Measurements from ENCODE around the gene CIRBP. TPM values are rescaled to one million over a fixed set of nuclear protein-coding genes. Genes with fewer than 3 reads are reported as not detected.

Gene CIRBP
- total and polyA plus RNA-seq, 2 of the 13 experiments (the other 11 are each of a cell fraction or from before 2014, with no cell fraction given), result 133 to 140 TPM

DNA sequence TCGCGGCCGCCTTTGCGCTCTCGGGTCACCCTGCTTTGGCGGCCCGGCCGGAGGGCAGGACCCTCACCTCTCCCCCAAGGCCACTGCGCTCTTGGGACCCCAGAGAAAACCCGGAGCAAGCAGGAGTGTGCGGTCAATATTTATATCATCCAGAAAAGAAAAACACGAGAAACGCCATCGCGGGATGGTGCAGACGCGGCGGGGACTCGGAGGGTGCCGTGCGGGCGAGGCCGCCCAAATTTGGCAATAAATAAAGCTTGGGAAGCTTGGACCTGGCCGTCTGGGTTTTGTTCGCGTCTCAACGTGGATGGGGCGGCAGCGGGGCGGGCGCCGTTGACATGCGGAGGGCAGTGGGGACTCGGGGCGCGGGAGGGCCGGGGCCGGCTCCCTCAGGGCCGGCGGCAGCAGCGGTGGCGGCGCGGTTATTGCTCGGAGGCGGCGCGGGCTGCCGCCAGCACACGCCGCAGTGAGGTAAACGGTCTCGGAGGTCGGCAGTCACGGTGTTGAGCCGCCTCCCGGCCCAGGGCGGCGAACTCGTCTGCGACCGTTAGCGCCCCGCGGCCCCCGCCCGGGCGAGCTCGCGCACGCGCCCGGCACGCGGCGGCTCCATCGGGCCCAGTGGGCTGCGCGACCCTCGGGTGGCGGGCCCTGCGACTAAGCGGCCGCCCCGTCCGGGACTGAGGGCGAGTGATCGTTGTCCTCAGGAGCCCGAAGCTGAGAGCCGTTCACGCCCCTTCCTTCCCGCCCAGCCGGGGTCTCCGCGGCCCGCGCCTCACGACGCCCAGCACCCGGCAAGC, 40.8 kb upstream of the CIRBP start:
- Histone ChIP-seq H3K4me2 (ENCODE audit: low read depth, low read length) (no peak overlapping the region), H4K20me1 (ENCODE audit: insufficient read depth, low read length) (no peaks in the 10 kb centered on the region), H2AFZ (ENCODE audit: low read length) (no peak overlapping the region), H3K79me2 (ENCODE audit: insufficient read depth, low read length) (no peaks in the 10 kb centered on the region), H3K36me3 (replicated peaks in 1 of 2; ENCODE audit: control insufficient read depth in 1 of 2, insufficient read depth in 2 of 2, low read length in 2 of 2) (peaks cover 6% of the 10 kb centered on the region in 2 experiments; a peak in 3 of 5 replicates), H3K27ac (ENCODE audit: extremely low read length, insufficient read depth, low read length) (no peak overlapping the region), H3K4me1 (ENCODE audit: insufficient read depth, low read length) (peaks cover 24% of the 10 kb centered on the region), H3K9ac (ENCODE audit: insufficient read depth, low read depth, low read length) (no peak overlapping the region), H3K4me3 (replicated peaks in 1 of 3; ENCODE audit: insufficient read depth in 1 of 3, low read depth in 2 of 3, low read length in 3 of 3) (no peak overlapping the region), H3K9me3 (ENCODE audit: low read length) (no peaks in the 10 kb centered on the region), H3K27me3 (ENCODE audit: control insufficient read depth in 1 of 2, insufficient read depth in 2 of 2, low read length in 2 of 2) (no peaks in the 10 kb centered on the region)
- TF ChIP-seq FOXK2 (IDR thresholded peaks at IDR 0.05), result no peak
- no peak for TF ChIP-seq MTF1 (CRISPR knock-in tag; IDR thresholded peaks at IDR 0.05)
- TF ChIP-seq ZNF547 (CRISPR knock-in tag; IDR thresholded peaks at IDR 0.05), result no peak
- no peak for TF ChIP-seq ZNF652 (CRISPR knock-in tag; IDR thresholded peaks at IDR 0.05; ENCODE audit: borderline replicate concordance, low read depth)
- TF ChIP-seq ZNF234 (CRISPR knock-in tag; conservative IDR thresholded peaks at IDR 0.05), result no peak
- no peak for TF ChIP-seq HNF4G (IDR thresholded peaks at IDR 0.05; ENCODE audit: borderline replicate concordance, low read depth, low read length)
- TF ChIP-seq HNF4G (CRISPR knock-in tag; IDR thresholded peaks at IDR 0.05; ENCODE audit: borderline replicate concordance, low read depth), result no peak
- TF ChIP-seq GPN1 (CRISPR knock-in tag; IDR thresholded peaks at IDR 0.05; ENCODE audit: borderline replicate concordance), result no peak
- TF ChIP-seq PITX1 (CRISPR knock-in tag; IDR thresholded peaks at IDR 0.05), result no peak
- TF ChIP-seq ZBTB3 (CRISPR knock-in tag; IDR thresholded peaks at IDR 0.05; ENCODE audit: borderline replicate concordance, low read depth), result no peak
- 0 out of 2 replicates have a peak, but pooled peaks have one; percentile 26 for TF ChIP-seq HNRNPL (IDR thresholded peaks at IDR 0.05; ENCODE audit: low read depth, low read length)
- TF ChIP-seq HOXA3 (CRISPR knock-in tag; IDR thresholded peaks at IDR 0.05), result peak; percentile 11; the same call in 1 of the 2 replicates
- FAIRE-seq, result no peak
- no peak for ATAC-seq
- POLR2A ChIA-PET, result no interaction called here
- CTCF ChIA-PET (ENCODE audit: low intra/inter-chr PET ratio, low total read pairs), result no interaction called here
- in situ Hi-C loops (cut with HindIII; ENCODE audit: extremely low pct_ligation_motif_present, low pct_unique_long_range_greater_than_20kb), result no loop called here
- no TSS peak for BruUV-seq (replicated peaks)
- 98% methylated on average over 64 of the region's 100 CpGs for WGBS (ENCODE audit: low lambda C conversion rate)
- DNase-seq (ENCODE audit: low spot score), result no peak
- intact Hi-C loops (cut with micrococcal nuclease; ENCODE audit: unreplicated experiment), result no loop called here

All from HepG2 (cell line).